Amygdala (tissue), 56 donors: ENCODE measurements around the gene SERTAD2.

Experiments
- DNase-seq, 56 donors: peaks; one replicate each; lab custom pipeline; 2025; lab: John Stamatoyannopoulos, UW

The SERTAD2 gene

DNA sequence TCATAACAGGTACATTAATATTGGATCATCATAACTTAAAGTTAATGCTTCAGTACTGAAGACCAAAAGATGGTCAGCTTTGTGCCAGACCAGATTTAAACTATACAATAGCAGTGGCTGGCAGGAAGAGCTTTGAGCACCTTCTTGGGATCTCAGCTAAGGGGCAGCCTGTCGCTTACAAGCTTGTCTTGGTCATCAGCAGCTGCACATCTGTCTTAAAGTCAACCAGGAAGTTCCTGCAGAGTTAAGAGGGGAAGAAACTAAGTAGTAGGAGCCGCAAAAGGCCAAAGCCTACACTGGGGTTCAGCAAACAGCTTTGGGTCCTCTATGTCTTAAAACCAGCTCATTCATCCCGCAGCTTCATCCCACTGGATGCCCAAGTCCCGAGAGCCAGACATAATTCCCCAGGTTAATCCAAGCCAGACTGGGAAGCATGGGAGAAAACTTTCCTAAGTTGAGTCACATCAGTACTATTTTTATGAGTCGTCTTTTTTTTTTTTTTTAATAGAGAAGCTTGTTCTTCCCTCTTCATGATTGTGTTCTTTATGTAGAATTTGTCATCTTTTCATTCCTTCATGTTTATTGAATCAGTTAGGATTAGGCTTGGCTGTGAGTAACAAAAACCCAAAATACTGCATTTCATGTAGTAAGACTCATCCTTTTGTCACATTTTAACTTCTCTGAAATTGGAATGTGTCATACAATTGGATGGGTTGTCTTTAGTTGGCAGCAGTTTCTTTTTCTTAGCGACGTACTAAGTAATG lies 59.3 kb downstream of the SERTAD2 start:
- no peak for DNase-seq

DNA sequence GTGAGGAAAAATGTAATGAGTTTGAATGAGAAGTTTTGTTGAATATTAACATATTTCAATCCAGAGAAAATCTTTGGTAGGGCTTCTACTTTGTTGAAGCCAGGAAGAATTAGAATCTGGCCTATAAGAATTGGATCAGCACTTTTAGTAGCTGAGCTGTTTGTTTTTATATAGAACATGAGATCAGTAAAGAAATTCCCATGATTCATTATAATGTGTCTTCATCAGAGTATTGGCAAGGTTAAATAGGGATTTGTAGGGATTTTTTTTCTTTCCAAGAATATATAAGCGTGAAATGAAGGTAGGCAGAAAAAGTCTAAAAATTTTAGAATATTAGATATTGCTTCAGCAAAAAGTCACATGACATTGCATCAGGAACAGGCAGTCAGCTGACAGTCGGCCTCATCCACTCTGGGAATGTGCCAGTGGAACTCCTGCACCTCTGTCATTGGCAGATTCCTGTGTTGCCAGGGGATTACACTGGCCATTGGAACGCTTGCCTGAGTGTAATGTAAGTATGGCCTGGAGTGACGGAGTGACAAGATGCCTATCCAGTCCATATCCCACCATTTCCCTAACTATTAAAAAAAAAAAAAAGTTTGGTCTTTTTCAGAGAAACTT lies 60.6 kb downstream of the SERTAD2 start:
- peak in 1 of 56 donors; percentile 26 for DNase-seq

DNA sequence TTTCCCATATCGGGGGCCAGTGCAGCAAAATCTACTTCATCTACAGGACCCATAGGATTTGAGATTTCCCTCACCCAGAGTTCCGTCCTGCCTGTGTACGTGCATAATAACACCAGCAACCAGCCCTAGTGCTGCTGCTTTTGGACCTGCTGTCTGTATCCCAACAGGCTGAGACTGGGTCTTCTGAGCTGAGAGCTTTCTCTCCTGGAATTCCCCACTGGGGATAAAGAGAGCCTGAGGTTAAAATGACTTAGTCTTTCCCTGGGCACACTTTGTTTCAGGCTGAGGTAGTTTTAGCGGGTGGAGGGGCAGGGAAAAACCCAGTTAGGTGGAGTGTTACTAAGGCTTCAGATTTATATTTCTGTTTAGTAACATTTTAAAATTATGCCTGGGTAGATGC lies 62.5 kb downstream of the SERTAD2 start:
- no peak for DNase-seq

DNA sequence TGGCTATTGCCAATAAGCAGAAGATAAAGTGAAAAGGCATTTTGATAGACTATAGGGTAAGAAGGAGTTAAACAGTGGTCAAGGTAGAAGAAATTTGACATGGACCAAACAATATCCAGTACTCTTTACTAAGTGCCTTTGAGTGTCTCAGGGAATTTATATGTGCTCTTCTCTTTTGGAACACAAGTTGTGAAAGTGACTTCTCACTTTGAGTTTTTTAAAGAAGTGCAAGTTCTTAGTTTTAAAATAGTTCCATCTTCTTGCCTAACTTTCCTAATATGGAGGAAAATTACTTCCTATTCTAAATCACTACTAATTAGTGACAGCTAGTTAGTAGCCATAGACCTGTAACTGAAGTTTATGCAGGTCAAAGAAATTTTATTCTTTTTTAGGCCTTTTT lies 66.2 kb downstream of the SERTAD2 start:
- DNase-seq: no peak

DNA sequence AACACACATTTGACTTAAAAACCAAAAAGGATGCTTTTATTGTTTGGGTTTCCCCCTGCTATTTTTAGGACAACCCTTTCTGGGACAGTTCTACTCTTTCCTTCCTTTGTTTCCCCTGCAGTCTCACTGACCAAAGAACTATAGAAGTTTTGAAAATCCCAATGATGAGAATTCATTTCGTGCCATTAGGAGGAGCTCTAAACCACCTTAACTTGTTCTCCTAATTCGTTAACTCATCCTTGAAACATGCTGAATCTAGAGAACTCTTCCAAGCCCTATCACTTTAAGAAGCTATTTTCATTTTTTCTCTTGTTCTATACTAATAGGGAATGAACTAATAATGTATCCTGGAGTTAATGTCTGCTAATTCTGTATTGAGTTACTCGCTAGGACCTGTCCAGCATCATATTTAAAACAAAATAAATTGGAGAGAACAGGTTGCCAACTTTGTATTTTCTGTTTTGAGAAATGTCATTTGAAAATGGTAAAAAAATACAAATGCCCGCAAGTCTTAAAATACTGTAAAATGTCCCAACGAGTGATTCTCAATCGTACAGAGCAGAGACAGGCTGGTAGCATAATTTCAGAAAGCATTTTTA lies 66.7 kb downstream of the SERTAD2 start:
- peak in 1 of 56 donors; percentile 62 for DNase-seq

DNA sequence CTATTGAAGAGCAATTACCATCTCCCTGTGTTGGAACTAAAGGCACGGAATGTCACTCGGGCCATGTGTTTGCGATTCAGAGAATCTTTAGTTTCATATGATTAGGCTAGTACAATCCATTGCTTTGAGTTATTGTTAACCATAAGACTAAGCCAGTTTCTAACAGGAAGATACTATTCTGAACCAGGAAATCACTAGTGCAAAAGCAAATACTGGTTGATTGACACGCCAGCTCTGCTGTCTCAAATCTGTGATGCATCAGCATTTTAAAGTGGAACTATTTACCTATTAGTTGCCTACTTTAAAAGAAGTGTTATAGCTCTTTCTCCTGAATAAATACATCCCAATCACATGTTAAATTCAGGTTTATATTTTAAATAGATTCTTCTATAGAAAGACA lies 67.7 kb downstream of the SERTAD2 start:
- DNase-seq: no peak

DNA sequence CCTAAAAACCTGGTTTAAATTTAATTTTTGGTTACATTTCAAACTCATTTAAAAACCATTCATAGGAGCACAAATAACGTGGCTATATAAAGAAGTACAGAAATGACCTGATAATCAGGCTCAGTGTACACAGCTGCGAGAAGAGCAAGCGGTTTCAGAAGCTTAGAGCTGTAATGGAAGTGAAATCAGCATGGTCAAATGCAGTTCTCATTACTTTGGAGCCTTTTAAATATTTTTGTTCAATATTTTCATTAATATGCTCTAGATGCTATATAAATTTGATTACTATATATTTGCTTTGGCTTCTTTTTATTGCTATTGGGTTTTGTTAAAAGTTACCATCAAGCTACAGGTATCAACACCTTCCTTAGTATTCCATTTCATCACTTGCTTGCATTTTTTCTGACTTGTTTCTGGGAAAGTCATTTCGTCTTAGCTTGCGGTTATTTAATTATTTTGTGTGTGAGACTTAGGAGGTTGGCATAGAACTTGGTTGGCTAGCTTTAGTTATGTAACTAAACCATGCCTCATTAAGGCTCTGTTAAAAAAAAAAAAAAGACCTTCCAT lies 70.9 kb downstream of the SERTAD2 start:
- DNase-seq: no peak

DNA sequence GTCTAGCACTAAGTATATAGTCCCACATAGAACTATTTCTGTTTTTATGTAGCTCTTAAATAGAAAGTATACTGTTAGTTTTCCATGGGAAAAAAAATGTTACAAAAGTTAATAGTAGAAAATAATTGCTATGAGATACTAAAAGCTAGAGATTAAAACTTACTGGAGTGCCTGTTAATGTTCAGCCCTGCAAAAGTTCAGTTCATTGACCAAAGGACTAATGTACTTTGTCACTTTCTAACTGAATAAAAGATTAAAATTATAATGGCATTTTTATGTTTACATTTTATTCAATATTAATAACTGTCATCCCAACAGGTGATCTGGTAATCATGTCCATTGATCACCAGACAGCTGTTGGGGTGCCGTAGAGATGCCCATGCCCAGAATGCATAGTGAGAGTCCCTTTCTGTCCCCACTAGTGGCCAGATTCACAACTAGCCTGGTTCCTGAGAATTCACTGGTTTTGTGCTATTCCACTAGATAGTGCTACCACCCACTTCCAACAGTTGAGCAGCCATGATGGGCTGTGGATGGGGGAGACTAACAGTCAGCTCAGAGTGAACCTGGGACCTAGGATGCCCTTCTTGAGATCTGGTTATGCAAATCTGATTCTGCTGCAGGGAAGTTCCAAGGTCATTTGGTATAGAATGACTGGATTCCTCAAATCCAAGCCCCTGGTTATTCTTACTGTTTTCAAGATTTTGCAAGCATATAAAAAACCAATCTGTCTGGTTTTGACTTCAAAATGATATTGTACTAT lies 71.8 kb downstream of the SERTAD2 start:
- DNase-seq: no peak
